ENCODE measurements around the gene MTCH2.
"Not testable (repeated sequence)": the region's sequence is repeated elsewhere in the genome, so short reads cannot be mapped to it uniquely, and the experiment has no call there.

MTCH2 gene

GRCh38 chr11:47642099-47642855 lies at the start of gene MTCH2:
TSS of gene MTCH2 (minus strand) at chr11:47642559. CDS start at chr11:47642465, 94 bp downstream.
- peak; percentile 92 for DNase-seq (ENCODE audit: low read depth in 1 of 2, low spot score in 1 of 2)

GRCh38 chr11:47691979-47692378 lies 49.6 kb upstream of the MTCH2 start:
- DNase-seq (ENCODE audit: low read depth in 1 of 2, low spot score in 1 of 2) = no peak

GRCh38 chr11:47689480-47689879 lies 47.1 kb upstream of the MTCH2 start:
- no peak for DNase-seq (ENCODE audit: low read depth in 1 of 2, low spot score in 1 of 2)

GRCh38 chr11:47688991-47689390 lies 46.6 kb upstream of the MTCH2 start:
- DNase-seq (ENCODE audit: low read depth in 1 of 2, low spot score in 1 of 2) = no peak

GRCh38 chr11:47688111-47688510 lies 45.8 kb upstream of the MTCH2 start:
- DNase-seq (ENCODE audit: low read depth in 1 of 2, low spot score in 1 of 2) = no peak

GRCh38 chr11:47686704-47687103 lies 44.3 kb upstream of the MTCH2 start:
- not testable (repeated sequence) for DNase-seq (ENCODE audit: low read depth in 1 of 2, low spot score in 1 of 2)

GRCh38 chr11:47686151-47686550 lies 43.8 kb upstream of the MTCH2 start:
- DNase-seq (ENCODE audit: low read depth in 1 of 2, low spot score in 1 of 2) = no peak

GRCh38 chr11:47675851-47676250 lies 33.5 kb upstream of the MTCH2 start:
- no peak for DNase-seq (ENCODE audit: low read depth in 1 of 2, low spot score in 1 of 2)

GRCh38 chr11:47672283-47672730 lies 29.9 kb upstream of the MTCH2 start:
- no peak for DNase-seq (ENCODE audit: low read depth in 1 of 2, low spot score in 1 of 2)

- no peak for DNase-seq (ENCODE audit: low read depth in 1 of 2, low spot score in 1 of 2)
Measured at GRCh38 chr11:47669856-47670255, 27.5 kb upstream of the MTCH2 start.

- no peak for DNase-seq (ENCODE audit: low read depth in 1 of 2, low spot score in 1 of 2)
Measured at GRCh38 chr11:47668665-47669064, 26.3 kb upstream of the MTCH2 start.

- DNase-seq (ENCODE audit: low read depth in 1 of 2, low spot score in 1 of 2) = no peak
Measured at GRCh38 chr11:47667555-47667954, 25.2 kb upstream of the MTCH2 start.

GRCh38 chr11:47667135-47667534 lies 24.8 kb upstream of the MTCH2 start:
- no peak for DNase-seq (ENCODE audit: low read depth in 1 of 2, low spot score in 1 of 2)

- not testable (repeated sequence) for DNase-seq (ENCODE audit: low read depth in 1 of 2, low spot score in 1 of 2)
Measured at GRCh38 chr11:47664936-47665335, 22.6 kb upstream of the MTCH2 start.

- DNase-seq (ENCODE audit: low read depth in 1 of 2, low spot score in 1 of 2) = no peak
Measured at GRCh38 chr11:47661245-47661644, 18.9 kb upstream of the MTCH2 start.

GRCh38 chr11:47659276-47659675 lies 16.9 kb upstream of the MTCH2 start:
- DNase-seq (ENCODE audit: low read depth in 1 of 2, low spot score in 1 of 2) = no peak

GRCh38 chr11:47656260-47656885 lies 14.0 kb upstream of the MTCH2 start:
- no peak for DNase-seq (ENCODE audit: low read depth in 1 of 2, low spot score in 1 of 2)

GRCh38 chr11:47651818-47652469 lies 9.6 kb upstream of the MTCH2 start:
- DNase-seq (ENCODE audit: low read depth in 1 of 2, low spot score in 1 of 2) = no peak

- DNase-seq (ENCODE audit: low read depth in 1 of 2, low spot score in 1 of 2) = no peak
Measured at GRCh38 chr11:47649276-47649675, 6.9 kb upstream of the MTCH2 start.

- DNase-seq (ENCODE audit: low read depth in 1 of 2, low spot score in 1 of 2) = no peak
Measured at GRCh38 chr11:47646019-47646418, 3.7 kb upstream of the MTCH2 start.

- no peak for DNase-seq (ENCODE audit: low read depth in 1 of 2, low spot score in 1 of 2)
Measured at GRCh38 chr11:47645500-47645899, 3.1 kb upstream of the MTCH2 start.

GRCh38 chr11:47641600-47642098 lies 710 bp downstream of the MTCH2 start:
- no peak for DNase-seq (ENCODE audit: low read depth in 1 of 2, low spot score in 1 of 2)

Measured in stimulated activated CD4-positive, alpha-beta T cell treated with anti-CD3 and anti-CD28 coated beads, Interleukin-15, amount 100 ng/mL, for 1 hour (primary cell).